Measurements from ENCODE around the gene CARNS1.

Gene CARNS1

GRCh38 chr11:67415501-67416304, at the start of gene CARNS1:
CARNS1 (plus strand) TSS chr11:67415678; CDS start chr11:67416200, 522 bp downstream.
- DNase-seq = no peak

DNA sequence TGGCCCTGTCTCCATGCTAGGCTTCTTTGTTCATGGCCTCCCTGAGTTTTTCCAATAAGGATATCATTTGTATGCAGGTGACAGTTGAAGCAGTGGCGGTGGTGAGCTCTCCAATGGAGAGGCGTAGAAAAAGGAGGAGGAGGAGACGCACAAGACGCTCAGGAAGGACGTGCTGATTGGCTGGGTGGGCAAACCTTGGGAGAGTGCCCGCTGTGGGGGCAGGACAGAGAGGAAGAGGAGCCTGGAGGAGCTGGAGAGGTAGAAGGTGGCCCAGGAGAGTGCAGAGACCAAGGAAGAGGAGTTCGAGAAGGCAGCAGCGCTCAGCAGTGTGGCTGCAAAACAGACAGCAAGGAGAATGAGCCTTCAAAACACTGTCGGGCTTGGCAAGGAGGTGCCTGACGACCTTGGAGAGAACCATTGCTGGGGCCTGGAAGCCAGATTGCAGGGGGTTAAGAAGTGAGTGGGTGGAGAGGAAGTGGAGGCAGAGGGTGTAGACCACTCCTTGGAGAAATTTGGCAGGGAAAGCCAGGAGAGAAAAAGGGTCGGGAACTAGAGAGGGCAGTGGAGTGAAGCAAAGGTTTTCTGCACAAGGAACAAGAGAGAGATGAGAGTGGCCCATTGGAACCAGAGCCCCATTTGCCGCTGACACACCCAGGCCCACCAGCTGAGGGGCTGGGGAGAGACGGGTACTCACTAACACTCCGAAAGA, 49.6 kb upstream of the CARNS1 start:
- DNase-seq = no peak

DNA sequence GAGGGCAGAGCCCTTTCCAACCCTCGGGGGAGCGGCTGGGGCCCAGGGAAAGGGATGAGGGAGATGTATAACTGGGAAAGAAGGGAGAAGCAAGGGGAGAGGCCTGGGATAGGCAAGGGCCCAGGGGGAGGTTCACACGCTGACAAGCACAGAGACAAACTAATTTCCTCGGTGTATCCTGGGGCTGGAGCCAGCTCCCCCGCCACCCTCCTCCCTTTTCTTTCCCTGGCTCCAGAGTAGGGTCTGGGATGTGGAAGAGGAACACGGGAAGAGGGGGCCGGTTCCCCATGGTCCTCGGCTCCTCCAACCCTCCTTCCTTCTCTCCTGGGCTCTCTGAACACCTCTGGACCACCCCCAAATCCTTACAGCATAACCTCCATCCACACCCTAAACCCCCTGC, 48.9 kb upstream of the CARNS1 start:
- no peak for DNase-seq

DNA sequence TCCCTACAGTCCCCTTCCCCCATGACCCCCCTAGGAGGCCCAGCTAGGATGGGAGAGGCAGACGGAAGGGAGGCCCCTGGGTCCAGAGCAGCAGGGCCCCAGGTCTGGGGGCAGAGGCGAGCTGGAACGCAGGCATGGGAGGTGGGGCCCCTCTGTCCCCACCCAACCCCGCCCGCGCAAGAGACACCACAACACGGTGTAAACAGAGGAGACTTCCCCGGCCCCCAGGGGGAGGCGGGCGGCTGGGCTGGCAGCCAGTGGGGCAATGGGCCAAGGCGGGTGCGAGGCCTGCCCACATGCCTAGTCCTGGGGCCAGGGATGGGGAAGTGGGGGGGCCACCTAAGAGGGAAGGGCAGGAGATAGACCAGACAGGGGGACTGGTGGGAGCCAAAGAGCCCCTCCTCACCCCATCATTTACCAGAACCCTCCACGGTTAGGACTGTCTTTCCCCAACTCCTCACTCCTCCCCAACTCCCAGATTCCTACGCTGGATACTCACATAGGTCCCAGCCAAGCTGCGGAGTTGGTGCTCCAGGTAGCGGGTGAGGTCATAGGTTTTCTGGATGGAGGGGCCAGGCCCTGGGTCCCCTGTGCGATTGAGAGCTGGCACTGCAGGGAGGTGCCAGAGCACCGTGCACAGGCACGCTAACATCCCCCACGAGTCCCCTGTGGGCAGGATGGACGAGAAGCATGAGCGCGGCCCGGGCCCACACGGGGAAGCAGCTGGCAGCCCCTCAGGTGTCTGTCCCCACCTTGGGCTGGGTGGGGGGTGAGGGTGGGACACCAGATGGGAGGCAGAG, 48.3 kb upstream of the CARNS1 start:
- no peak for DNase-seq

DNA sequence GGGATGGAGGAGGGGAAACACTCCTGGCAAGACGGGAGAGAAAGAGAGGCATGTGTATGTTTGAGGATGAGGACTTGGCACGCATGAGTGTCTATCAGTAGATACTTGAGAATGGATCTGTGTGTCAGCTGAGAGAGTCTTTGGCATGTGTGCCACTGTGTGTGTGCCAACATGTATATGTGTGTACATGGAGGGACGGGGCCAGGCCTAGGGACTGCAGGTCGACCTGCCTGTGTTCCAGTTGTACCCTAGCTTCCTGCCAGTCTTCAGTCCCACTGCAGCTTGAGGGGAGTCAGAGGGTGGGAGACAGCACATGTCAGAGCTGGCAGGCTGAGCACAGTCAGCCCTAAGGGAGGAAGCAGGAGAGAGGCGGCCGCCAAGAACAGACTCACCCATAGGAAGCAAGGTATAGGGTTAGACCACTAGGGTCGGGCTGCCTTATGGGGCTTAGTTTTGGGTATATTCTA, 47.7 kb upstream of the CARNS1 start:
- no peak for DNase-seq

GRCh38 chr11:67368621-67369020, 46.9 kb upstream of the CARNS1 start:
- no peak for DNase-seq

- DNase-seq = no peak
These were observed 46.2 kb upstream of the CARNS1 start for GRCh38 chr11:67369275-67369674.

GRCh38 chr11:67369801-67370284, 45.6 kb upstream of the CARNS1 start:
- no peak for DNase-seq

- DNase-seq = no peak
These were observed 45.0 kb upstream of the CARNS1 start for GRCh38 chr11:67370351-67371076.

DNA sequence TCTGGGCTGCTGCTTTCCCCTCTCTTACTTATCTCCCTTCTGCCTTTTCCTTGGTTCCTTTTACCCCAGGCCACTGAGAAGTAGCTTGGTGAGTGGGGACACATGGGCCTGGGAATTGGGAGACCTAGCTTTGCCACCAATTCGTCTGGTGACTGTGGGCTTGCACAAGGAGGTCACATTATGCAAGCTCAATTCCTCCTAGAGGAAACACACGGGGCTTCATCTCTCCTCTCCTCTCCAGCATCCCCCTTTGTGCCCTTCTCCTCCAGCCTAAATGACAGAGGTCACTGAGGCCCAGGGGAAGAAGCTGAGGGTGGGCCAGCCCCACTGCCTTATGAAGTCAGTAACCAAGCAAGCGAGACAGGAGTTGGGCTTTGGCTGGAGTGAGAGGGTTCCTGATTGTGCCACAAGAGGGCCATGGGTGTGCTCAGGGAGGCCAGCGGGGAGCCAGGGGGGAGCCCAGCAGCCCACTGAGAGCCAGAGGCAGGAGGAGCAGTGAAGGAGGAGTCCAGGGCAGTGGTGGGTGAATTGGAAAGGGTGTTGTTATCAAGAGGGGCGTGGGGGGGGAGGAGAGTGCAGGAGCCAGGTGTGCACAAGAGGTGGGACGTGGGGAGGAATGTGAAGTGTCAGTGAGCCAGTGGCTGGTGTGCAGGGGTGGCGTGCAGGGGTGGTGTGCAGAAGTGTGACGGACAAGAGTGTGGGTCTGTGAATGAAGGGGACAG, 44.1 kb upstream of the CARNS1 start:
- peak; percentile 36 for DNase-seq

GRCh38 chr11:67371911-67372320, 43.6 kb upstream of the CARNS1 start:
- DNase-seq = no peak

DNA sequence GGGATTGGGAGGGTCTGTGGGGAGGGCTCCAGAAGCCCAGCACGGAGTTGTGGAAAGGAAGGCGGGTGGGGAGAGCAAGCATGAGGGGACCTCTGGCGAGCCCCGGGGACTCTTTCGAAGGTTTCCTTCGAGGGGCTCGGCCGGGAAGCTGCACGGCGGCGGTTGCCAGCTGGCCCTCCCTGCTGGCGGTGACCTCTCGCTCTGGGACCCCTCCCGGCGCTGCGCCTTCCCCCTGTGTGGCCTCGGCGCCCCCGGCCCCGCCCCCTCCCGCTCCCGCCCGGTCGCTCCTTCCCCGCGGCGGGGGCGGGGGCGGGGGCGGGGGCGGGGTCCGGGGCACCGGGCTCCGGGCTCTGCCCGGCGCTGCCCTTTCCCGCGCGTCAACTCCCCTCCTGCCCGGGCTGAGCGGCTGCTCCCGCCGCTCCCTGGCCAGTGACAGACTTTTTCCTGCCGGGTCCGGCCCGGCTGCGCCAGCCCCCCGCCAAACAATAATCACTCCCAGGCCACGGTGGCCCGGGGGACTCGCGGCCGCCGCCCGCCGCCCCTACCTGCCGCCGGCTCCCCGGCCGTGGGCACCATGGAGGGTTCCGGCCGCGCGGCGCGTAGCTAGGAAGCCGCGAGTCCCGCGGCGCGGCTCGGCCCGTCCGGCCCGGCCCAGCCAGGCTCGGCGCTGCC, 43.0 kb upstream of the CARNS1 start:
- no peak for DNase-seq

- peak; percentile 63 for DNase-seq
These were observed 42.4 kb upstream of the CARNS1 start, which contains the start of gene CLCF1 for GRCh38 chr11:67372993-67373647. CLCF1 (minus strand) TSS chr11:67373598; CDS start chr11:67373539, 59 bp downstream.

DNA sequence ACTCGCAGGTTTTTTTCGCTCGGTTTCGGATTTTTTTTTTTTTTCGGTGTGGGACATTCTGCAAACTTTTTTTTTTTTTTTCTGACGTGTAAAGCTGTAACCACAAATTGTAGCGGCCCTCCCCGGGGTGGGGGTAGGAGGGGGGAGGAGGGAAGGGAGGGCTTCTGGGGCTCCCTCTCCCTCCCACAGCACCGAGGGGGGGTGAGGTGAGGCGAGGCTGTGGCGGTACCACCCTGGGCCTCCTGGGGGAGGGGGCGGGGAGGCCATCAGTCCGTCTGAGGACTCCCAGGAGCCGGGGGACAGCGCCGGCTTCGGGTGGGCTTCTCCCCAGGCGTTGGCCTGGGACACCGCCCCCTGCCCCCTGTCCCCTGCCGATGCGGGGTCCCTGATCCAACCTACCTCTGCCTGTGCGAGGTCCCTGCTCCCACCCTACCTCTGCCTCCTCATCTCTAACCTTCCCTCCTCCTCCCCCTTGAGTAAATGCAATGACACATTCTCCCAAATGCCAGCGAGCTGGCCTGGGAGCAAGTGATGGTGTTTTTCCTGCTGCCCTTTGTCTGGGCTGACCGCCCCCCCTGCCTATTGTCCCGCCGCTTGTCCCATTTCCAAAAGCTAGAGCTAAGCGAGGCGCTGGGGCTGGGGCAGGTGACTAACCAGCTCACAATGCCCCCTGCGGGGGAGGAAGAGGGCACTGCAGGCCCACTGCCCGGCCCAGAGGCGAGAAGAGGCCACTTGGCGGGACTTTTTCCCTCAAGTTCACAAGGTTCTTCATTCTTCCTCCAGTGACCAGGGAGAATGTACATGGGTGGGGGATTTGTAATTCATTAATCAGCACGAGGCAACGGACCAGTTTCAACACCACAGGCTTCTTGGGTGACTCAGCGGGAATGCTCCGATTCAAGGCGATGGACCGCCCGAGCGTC, 41.6 kb upstream of the CARNS1 start:
- peak; percentile 88 for DNase-seq

DNA sequence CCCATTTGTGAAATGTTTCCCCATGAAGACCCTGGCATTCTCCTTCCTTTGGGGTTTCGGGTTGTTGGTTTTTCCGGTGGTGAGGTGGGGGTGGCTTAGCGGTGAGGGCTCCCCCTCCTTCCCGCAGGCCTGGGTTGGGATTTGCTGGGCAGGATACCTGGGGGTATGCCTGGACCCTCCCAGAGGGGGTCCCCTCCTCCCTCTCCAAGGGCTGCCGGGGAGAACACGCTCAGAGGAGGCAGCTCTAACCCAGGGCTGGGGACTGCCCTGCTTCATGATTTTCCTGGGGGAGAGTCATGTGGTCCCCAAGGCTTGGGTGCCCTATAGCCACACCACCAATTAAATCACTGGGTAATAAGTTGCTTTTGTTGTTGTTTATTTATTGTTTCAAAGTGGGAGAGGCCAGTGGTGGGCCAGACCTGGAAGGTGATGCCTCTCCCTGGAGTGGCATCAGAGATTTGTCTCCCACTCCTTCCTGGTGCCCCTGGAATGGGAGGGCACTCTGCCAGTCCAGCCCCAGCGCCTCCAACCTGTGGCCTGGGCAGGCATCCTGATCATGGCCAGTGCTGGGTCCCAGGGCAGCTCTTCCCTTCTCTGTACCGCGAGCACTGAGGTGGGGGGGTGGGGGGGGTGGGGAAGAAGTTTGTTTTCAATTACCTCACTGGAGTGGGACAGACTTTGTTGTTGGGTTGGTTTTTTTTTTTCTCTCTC, 40.8 kb upstream of the CARNS1 start:
- peak; percentile 65 for DNase-seq

DNA sequence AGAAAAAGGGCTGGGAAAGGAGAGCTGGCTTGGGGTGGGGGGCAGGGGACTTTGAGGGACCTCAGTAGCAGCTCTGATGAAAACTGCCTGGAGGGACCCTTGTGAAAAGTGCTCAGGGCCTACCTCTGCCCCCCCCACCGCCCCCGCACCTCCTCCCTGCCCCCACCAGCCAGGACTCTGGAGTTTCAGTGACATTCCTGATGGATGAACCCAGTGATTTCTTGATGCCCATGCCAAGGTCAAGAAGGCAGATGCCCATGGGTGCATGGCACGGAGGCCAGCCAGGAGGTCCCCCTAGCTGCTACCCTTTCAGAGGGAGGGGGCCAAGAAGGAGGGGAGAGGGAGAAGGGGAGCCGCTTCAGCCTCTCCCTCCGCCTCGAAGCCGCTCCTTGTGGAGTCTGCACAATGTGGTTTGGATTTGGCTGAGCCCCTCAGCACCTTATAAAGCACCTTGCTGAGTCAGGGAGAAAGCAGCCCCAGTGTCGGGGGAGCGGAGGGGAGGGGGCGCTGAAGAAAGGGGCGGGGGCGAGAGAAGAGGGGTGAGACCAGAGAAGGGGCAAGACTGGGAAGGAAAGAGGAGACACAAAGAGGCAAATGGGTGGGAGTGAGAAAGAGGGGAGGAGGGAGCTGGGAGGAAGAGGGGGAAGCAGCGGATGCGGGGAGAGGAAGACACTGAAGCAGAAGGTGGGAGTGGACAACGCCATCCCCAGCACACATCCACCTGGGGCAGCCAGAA, 40.0 kb upstream of the CARNS1 start:
- no peak for DNase-seq

- no peak for DNase-seq
These were observed 39.2 kb upstream of the CARNS1 start for GRCh38 chr11:67376063-67376820.

Data from NCI-H226 (cell line).